Keratinocyte (primary cell): ENCODE data around the gene MCAM. TPM values are rescaled to one million over a fixed set of nuclear protein-coding genes. Genes with fewer than 3 reads are reported as not detected.
A peak's percentile ranks its signal among the peaks of the same experiment; 100 is the strongest.

ENCODE experiments used
- DNase-seq: peaks from one replicate; pipeline ENCODE4 v3.0.0-alpha.2; 2011; ENCODE audit warnings: low read depth, missing footprints, low spot score
- FAIRE-seq: peaks from 2 replicates; lab custom pipeline; 2011; peaks lifted over from hg19 to GRCh38; lab: Jason Lieb, UNC
- H2AFZ ChIP-seq: 2 replicates; pipeline ENCODE4 v1.6.0; 2012; ENCODE audit warnings: low read length, control low read depth, inconsistent platforms; ENCODE audit not compliant: control insufficient read depth
- H3K27ac ChIP-seq: 2 replicates; pipeline ENCODE4 v1.5.1; 2011; ENCODE audit warnings: low read length; ENCODE audit not compliant: control insufficient read depth, insufficient read depth
- H3K27me3 ChIP-seq: 3 replicates; pipeline ENCODE4 v1.6.0; 2011; ENCODE audit warnings: low read length; ENCODE audit not compliant: control insufficient read depth, insufficient read depth; ENCODE audit errors: extremely low read depth
- H3K36me3 ChIP-seq, 2 experiments: 2 replicates in 1 of 2; 3 replicates in 1 of 2; pipeline ENCODE4 v1.5.1; 2011; ENCODE audit warnings: low read length in 2 of 2, mild to moderate bottlenecking in 1 of 2; ENCODE audit not compliant: control insufficient read depth in 2 of 2, insufficient read depth in 2 of 2; ENCODE audit errors: extremely low read depth in 1 of 2
- H3K4me1 ChIP-seq: 3 replicates; pipeline ENCODE4 v1.5.1; 2011; ENCODE audit warnings: low read length; ENCODE audit not compliant: control insufficient read depth, insufficient read depth; ENCODE audit errors: extremely low read depth
- H3K4me2 ChIP-seq: 3 replicates; pipeline ENCODE4 v1.6.0; 2011; ENCODE audit warnings: low read depth, low read length; ENCODE audit not compliant: control insufficient read depth, insufficient read depth; ENCODE audit errors: extremely low read depth
- H3K4me3 ChIP-seq, 3 experiments: fragments of 200-600 bp in 1 of 3; sonication (generic) in 1 of 3; 2 replicates in 2 of 3; 3 replicates in 1 of 3; pipeline ENCODE4 v1.5.1; 2011 to 2016; ENCODE audit warnings: low read length in 3 of 3, mild to moderate bottlenecking in 3 of 3, control low read depth in 2 of 3, inconsistent platforms in 1 of 3, low read depth in 1 of 3, mixed read lengths in 1 of 3, mixed run types in 1 of 3, moderate library complexity in 1 of 3; ENCODE audit not compliant: control insufficient read depth in 2 of 3, insufficient read depth in 2 of 3; ENCODE audit errors: extremely low read depth in 1 of 3
- H3K79me2 ChIP-seq: 2 replicates; pipeline ENCODE4 v1.6.0; 2012; ENCODE audit warnings: low read length; ENCODE audit not compliant: control insufficient read depth, insufficient read depth
- H3K9ac ChIP-seq: 3 replicates; pipeline ENCODE4 v1.6.0; 2011; ENCODE audit warnings: low read length; ENCODE audit not compliant: control insufficient read depth, insufficient read depth; ENCODE audit errors: extremely low read depth
- H3K9me1 ChIP-seq: 3 replicates; pipeline ENCODE4 v1.6.0; 2011; ENCODE audit warnings: low read length; ENCODE audit not compliant: control insufficient read depth, insufficient read depth; ENCODE audit errors: extremely low read depth
- H3K9me3 ChIP-seq: 2 replicates; pipeline ENCODE4 v1.5.1; 2012; ENCODE audit warnings: low read depth, low read length; ENCODE audit not compliant: control insufficient read depth
- H4K20me1 ChIP-seq: 3 replicates; pipeline ENCODE4 v1.6.0; 2011; ENCODE audit warnings: low read length; ENCODE audit not compliant: control insufficient read depth, insufficient read depth; ENCODE audit errors: extremely low read depth
- CTCF ChIP-seq, 3 experiments: IDR thresholded peaks in 1 of 3; conservative IDR thresholded peaks in 1 of 3; optimal IDR thresholded peaks in 1 of 3; 2 replicates in 2 of 3; 3 replicates in 1 of 3; pipeline versions ENCODE3 to v1.5.1; 2011; ENCODE audit warnings: low read length in 3 of 3, mild to moderate bottlenecking in 3 of 3, moderate library complexity in 2 of 3, control low read depth in 1 of 3, inconsistent platforms in 1 of 3; ENCODE audit not compliant: insufficient read depth in 2 of 3; ENCODE audit errors: extremely low read depth in 1 of 3
- EZH2 ChIP-seq: IDR thresholded peaks from one replicate; pipeline ENCODE4 v1.6.1; 2012; ENCODE audit warnings: inconsistent platforms, mild to moderate bottlenecking, low read length, moderate library complexity
- dilution Hi-C: fragments of 300-500 bp; cut with MboI; formaldehyde crosslinking; loops from one replicate; pipeline ENCODE4 v1.7.0; 2020; ENCODE audit warnings: low sequenced_read_pairs; ENCODE audit not compliant: extremely low pct_ligation_motif_present
- polyA plus RNA-seq, 5 experiments: library from polyadenylated mRNA; depleted of rRNA in 3 of 5; stranded (reverse) in 3 of 5; stranded (forward) in 1 of 5; unstranded in 1 of 5; fragments of >200 nt; gene quantifications; 1 replicate in 1 of 5; 2 replicates in 3 of 5; 3 replicates in 1 of 5; pipeline versions ENCODE4 v1.2.1 to v1.2.3, GENCODE V29; 2011 to 2012; ENCODE audit warnings: missing spikeins in 2 of 5, low read depth in 1 of 5, low replicate concordance in 1 of 5

The MCAM gene
- polyA plus RNA-seq, 1 donor (not counting 4 experiments of a cell fraction or from before 2014, with no cell fraction given) = 8.5 TPM

- no peaks in the 10 kb centered on the region for H3K9me1 ChIP-seq
- no peaks in the 10 kb centered on the region for H4K20me1 ChIP-seq
- H2AFZ ChIP-seq = no peak overlapping the region
- H3K36me3 ChIP-seq = peaks cover 16 to 42% of the 10 kb centered on the region in 2 experiments
- DNase-seq (no peak), FAIRE-seq (no peak)
- H3K4me3 ChIP-seq = no peak overlapping the region
- H3K4me1 ChIP-seq = no peaks in the 10 kb centered on the region
- H3K9ac ChIP-seq = no peak overlapping the region
- dilution Hi-C loops = no loop called here
- no peaks in the 10 kb centered on the region for H3K79me2 ChIP-seq
- H3K27ac ChIP-seq = peak overlapping the region; percentile 5
- no peaks in the 10 kb centered on the region for H3K9me3 ChIP-seq
- H3K27me3 ChIP-seq = no peaks in the 10 kb centered on the region
- TF ChIP-seq CTCF (optimal IDR thresholded peaks at IDR 0.05 in 1 of 3, IDR thresholded peaks at IDR 0.05 in 1 of 3, conservative IDR thresholded peaks at IDR 0.05 in 1 of 3; ENCODE audit: extremely low read depth in 1 of 3, insufficient read depth in 2 of 3, low read length in 3 of 3) (peak in 2 of 3 experiments; percentile 16 to 31), EZH2 (no peak)
- H3K4me2 ChIP-seq = no peak overlapping the region
Measured at GRCh38 chr11:119295178-119295577, 21.8 kb downstream of the MCAM start.

DNA sequence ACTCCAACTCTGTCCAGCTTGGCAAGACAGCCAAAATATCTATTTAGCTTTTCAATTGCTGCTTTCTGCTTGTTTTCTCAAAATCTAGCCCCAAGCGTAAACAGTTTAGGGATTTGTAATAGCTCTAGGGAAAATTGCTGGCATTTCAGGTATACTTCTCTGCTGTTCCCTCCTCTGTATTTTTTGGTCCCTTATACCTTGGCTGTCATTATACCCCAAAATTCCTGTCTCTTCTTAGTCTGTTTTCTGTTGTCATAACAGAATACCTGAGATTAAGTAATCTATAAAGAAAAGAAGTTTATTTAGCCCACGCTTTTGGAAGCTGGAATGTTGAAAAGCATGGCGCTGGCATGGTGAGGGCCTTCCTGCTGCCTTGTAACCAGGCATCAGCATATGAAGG is 23.5 kb downstream of the MCAM start:
- Histone ChIP-seq H3K9ac (no peak overlapping the region), H3K27me3 (no peaks in the 10 kb centered on the region), H3K79me2 (no peaks in the 10 kb centered on the region), H3K4me1 (no peaks in the 10 kb centered on the region), H3K4me2 (no peak overlapping the region), H3K4me3 (no peak overlapping the region), H2AFZ (no peak overlapping the region), H3K36me3 (peaks cover 12 to 29% of the 10 kb centered on the region in 2 experiments), H3K9me3 (no peaks in the 10 kb centered on the region), H3K9me1 (no peaks in the 10 kb centered on the region), H3K27ac (no peak overlapping the region), H4K20me1 (no peaks in the 10 kb centered on the region)
- no peak for FAIRE-seq
- no peak for TF ChIP-seq EZH2
- no peak for DNase-seq
- dilution Hi-C loops = no loop called here

DNA sequence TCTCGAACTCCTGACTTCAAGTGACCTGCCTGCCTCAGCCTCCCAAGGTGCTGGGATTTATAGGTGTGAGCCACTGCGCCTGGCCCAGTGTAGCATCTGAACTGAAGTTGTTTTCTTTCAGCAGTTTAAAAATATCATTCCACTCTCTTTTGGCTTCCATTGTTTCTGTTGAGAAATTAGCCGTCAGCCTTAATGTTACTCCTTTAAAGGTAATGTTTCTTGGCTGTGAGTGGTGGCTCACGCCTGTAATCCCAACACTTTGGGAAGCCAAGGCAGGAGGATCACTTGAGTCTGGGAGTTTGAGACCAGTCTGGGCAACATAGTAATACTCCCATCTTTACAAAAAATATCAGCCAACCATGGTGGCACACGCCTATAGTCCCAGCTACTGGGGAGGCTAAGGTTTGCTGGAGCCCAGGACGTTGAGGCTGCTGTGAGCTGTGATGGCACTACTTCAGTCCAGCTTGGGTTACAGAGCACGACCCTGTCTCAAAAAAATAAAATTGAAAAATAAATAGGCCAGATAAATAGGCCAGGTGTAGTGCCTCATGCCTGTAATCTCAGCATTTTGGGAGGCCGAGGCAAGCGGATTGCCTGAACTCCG is 25.9 kb downstream of the MCAM start:
- no peak overlapping the region for H2AFZ ChIP-seq
- H3K4me1 ChIP-seq = no peaks in the 10 kb centered on the region
- dilution Hi-C loops = no loop called here
- no peak for TF ChIP-seq CTCF (optimal IDR thresholded peaks at IDR 0.05 in 1 of 3, IDR thresholded peaks at IDR 0.05 in 1 of 3, conservative IDR thresholded peaks at IDR 0.05 in 1 of 3; ENCODE audit: extremely low read depth in 1 of 3, insufficient read depth in 2 of 3, low read length in 3 of 3)
- no peak for TF ChIP-seq EZH2
- no peak overlapping the region for H3K4me2 ChIP-seq
- H3K79me2 ChIP-seq = no peaks in the 10 kb centered on the region
- DNase-seq = no peak
- H3K9ac ChIP-seq = no peak overlapping the region
- H3K27me3 ChIP-seq = no peaks in the 10 kb centered on the region
- H3K36me3 ChIP-seq = peaks cover 15 to 17% of the 10 kb centered on the region in 2 experiments
- no peak for FAIRE-seq
- H3K9me1 ChIP-seq = no peaks in the 10 kb centered on the region
- H3K4me3 ChIP-seq = no peak overlapping the region
- no peaks in the 10 kb centered on the region for H3K9me3 ChIP-seq
- H4K20me1 ChIP-seq = no peaks in the 10 kb centered on the region
- no peak overlapping the region for H3K27ac ChIP-seq
